ENCODE results near the gene LDHB. TPM values are rescaled to one million over a fixed set of nuclear protein-coding genes. Genes with fewer than 3 reads are reported as not detected.
"Not testable (repeated sequence)": the region's sequence is repeated elsewhere in the genome, so short reads cannot be mapped to it uniquely, and the experiment has no call there.

LDHB gene
- total RNA-seq, 2 donors from 2014 or later, result 89.6 to 165 TPM

DNA sequence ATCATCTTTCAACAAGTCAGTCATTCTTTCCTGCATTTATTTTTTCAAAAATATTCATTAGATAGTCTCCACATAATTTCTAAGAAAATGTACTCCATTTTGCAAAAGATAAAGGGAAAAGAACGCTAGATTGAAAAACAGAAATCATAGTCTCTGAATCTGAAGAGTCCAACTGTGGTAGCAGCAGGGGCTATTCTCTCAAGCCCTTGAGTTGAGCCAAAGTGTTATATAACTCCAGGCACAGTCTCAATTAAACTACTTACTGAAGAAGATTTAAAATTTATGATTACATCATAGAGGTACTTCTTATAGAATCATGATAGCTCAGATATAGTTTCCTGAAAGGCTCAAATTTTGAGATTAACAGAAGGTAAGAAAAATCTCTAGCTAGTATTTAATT, 5.8 kb downstream of the LDHB start:
- Histone ChIP-seq H3K4me1 (ENCODE audit: control insufficient read depth in 1 of 2, low read depth in 2 of 2) (peaks cover 8 to 20% of the 10 kb centered on the region in 2 donors), H3K36me3 (peaks cover 22% of the 10 kb centered on the region), H3K4me3 (no peak overlapping the region), H3K9me3 (no peaks in the 10 kb centered on the region), H3K27ac (no peak overlapping the region), H3K27me3 (replicated peaks; ENCODE audit: insufficient read depth) (no peaks in the 10 kb centered on the region)
- TF ChIP-seq, protein P1, sequence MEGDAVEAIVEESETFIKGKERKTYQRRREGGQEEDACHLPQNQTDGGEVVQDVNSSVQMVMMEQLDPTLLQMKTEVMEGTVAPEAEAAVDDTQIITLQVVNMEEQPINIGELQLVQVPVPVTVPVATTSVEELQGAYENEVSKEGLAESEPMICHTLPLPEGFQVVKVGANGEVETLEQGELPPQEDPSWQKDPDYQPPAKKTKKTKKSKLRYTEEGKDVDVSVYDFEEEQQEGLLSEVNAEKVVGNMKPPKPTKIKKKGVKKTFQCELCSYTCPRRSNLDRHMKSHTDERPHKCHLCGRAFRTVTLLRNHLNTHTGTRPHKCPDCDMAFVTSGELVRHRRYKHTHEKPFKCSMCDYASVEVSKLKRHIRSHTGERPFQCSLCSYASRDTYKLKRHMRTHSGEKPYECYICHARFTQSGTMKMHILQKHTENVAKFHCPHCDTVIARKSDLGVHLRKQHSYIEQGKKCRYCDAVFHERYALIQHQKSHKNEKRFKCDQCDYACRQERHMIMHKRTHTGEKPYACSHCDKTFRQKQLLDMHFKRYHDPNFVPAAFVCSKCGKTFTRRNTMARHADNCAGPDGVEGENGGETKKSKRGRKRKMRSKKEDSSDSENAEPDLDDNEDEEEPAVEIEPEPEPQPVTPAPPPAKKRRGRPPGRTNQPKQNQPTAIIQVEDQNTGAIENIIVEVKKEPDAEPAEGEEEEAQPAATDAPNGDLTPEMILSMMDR (IDR thresholded peaks at IDR 0.05), result no peak
- DNase-seq (ENCODE audit: low spot score), result no peak
- ATAC-seq (ENCODE audit: insufficient number of reproducible peaks, low FRiP score, low read depth), result no peak

DNA sequence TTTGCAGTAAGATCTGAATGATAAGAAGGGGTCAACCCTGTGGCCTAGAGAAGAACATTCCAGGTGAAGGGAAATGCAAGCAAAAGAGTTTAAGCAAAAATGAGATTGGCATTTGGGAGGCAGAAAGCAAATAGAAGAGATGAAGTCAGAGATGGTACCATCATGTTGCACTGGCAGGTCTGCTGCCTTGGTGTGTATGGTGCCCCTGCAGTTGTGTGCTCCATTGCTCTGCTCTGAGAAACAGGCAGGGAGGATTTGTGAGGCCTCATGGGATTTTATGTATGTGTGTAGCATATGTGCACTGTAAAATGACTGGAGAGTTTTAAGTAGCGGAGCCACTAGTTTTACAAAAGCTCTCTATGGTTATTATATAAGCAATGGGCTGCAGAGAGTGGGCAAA, 6.6 kb downstream of the LDHB start:
- Histone ChIP-seq H3K36me3 (peaks cover 25% of the 10 kb centered on the region), H3K4me1 (ENCODE audit: control insufficient read depth in 1 of 2, low read depth in 2 of 2) (peaks cover 4 to 14% of the 10 kb centered on the region in 2 donors)
- ATAC-seq (ENCODE audit: insufficient number of reproducible peaks, low FRiP score, low read depth), result no peak

DNA sequence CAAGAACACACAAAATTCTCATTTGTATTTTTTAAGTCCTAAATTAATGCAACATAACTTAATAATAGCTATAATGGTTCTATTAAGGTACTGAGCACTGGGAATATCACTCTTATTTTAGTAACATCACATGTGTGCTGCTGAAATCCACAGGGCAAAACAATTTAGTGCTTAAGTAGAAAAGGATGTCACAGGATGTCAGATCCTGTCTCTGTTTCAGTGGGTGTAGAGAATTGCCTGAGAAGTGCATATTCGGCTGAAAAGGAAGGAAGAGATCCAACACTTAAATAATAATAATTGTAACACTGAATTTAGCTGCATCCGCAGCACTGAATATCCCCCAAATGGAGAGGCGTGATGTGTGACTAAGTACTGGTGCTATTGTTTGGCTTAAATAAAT, 8.6 kb downstream of the LDHB start:
- H3K9me3 ChIP-seq, result no peaks in the 10 kb centered on the region
- H3K4me3 ChIP-seq, result no peak overlapping the region
- no peak overlapping the region for H3K27ac ChIP-seq
- TF ChIP-seq, protein P1 (IDR thresholded peaks at IDR 0.05), result no peak
- H3K4me1 ChIP-seq (ENCODE audit: control insufficient read depth in 1 of 2, low read depth in 2 of 2), result peaks cover 0 to 5% of the 10 kb centered on the region in 2 donors
- H3K36me3 ChIP-seq, result peaks cover 38% of the 10 kb centered on the region
- no peak for ATAC-seq (ENCODE audit: insufficient number of reproducible peaks, low FRiP score, low read depth)
- no peaks in the 10 kb centered on the region for H3K27me3 ChIP-seq (replicated peaks; ENCODE audit: insufficient read depth)
- DNase-seq (ENCODE audit: low spot score), result no peak

More for the DNA sequence above, 6.6 kb downstream of the LDHB start:
- no peak overlapping the region for H3K4me3 ChIP-seq
- no peak for DNase-seq (ENCODE audit: low spot score)
- TF ChIP-seq, protein P1 (IDR thresholded peaks at IDR 0.05), result no peak
- H3K27me3 ChIP-seq (replicated peaks; ENCODE audit: insufficient read depth), result no peaks in the 10 kb centered on the region
- no peak overlapping the region for H3K27ac ChIP-seq
- no peaks in the 10 kb centered on the region for H3K9me3 ChIP-seq

DNA sequence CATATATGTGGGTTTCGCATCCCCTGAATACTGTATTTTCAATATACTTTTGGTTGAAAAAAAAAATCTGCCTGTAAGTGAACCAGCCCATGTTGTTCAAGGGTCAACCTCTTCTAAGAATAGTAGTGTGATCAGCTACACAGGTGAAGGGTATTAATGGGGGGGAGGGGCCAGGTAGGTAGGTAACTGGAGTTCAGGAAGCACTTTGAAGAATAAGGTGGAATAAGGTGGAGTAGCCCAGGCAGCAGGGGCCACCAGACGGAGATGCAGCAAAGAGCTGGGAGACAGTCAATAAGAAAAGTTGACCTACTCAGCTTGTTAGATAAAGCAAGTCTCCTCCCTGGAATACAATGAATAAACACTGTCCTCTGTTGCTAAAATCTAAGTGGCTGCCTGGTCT, 9.3 kb downstream of the LDHB start:
- peaks cover 0 to 5% of the 10 kb centered on the region in 2 donors for H3K4me1 ChIP-seq (ENCODE audit: control insufficient read depth in 1 of 2, low read depth in 2 of 2)
- no peak overlapping the region for H3K4me3 ChIP-seq
- H3K27ac ChIP-seq, result no peak overlapping the region
- peaks cover 40% of the 10 kb centered on the region for H3K36me3 ChIP-seq
- TF ChIP-seq, protein P1 (IDR thresholded peaks at IDR 0.05), result no peak
- H3K9me3 ChIP-seq, result no peaks in the 10 kb centered on the region
- ATAC-seq (ENCODE audit: insufficient number of reproducible peaks, low FRiP score, low read depth), result no peak
- no peak for DNase-seq (ENCODE audit: low spot score)
- no peaks in the 10 kb centered on the region for H3K27me3 ChIP-seq (replicated peaks; ENCODE audit: insufficient read depth)

DNA sequence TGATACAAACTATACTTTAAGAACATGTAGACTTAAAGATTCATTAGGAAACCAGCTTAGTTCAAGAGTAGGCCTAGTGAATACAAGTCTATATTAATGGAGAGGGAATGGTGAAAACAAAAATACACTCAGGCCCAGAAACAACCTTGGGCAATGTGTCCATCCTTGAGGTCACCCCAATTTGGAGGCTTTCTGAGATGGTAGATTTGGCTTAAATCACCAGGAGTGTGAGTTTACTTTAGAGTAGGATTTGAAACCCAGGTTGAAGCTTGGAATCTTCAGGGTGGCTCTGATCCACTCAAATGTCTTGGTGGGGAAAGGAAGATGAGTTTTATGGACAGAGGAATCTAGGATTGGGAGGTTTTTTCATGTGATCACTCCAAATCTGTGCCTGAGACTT, 10.5 kb downstream of the LDHB start:
- DNase-seq (ENCODE audit: low spot score) (no peak), ATAC-seq (ENCODE audit: insufficient number of reproducible peaks, low FRiP score, low read depth) (no peak)
- Histone ChIP-seq H3K9me3 (no peaks in the 10 kb centered on the region), H3K27me3 (replicated peaks; ENCODE audit: insufficient read depth) (no peaks in the 10 kb centered on the region), H3K27ac (no peak overlapping the region), H3K4me1 (ENCODE audit: control insufficient read depth in 1 of 2, low read depth in 2 of 2) (no peaks in the 10 kb centered on the region), H3K4me3 (no peak overlapping the region), H3K36me3 (peaks cover 42% of the 10 kb centered on the region)
- TF ChIP-seq, protein P1 (IDR thresholded peaks at IDR 0.05), result no peak

DNA sequence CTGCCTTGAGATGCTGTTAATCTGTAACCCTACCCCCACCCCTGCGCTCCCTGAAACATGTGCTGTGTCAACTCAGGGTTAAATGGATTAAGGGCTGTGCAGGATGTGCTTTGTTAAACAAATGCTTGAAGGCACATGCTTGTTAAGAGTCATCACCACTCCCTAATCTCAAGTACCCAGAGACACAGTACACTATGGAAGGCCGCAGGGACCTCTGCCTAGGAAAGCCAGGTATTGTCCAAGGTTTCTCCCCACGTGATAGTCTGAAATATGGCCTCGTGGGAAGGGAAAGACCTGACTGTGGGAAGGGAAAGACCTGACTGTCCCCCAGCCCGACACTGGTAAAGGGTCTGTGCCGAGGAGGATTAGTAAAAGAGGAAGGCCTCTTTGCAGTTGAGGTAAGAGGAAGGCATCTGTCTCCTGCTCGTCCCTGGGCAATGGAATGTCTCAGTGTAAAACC, 12.6 kb downstream of the LDHB start:
- not testable (repeated sequence) for H3K4me1 ChIP-seq (ENCODE audit: control insufficient read depth in 1 of 2, low read depth in 2 of 2); ATAC-seq (ENCODE audit: insufficient number of reproducible peaks, low FRiP score, low read depth); H3K9me3 ChIP-seq; H3K27me3 ChIP-seq (replicated peaks; ENCODE audit: insufficient read depth); DNase-seq (ENCODE audit: low spot score); H3K4me3 ChIP-seq; H3K27ac ChIP-seq
- H3K36me3 ChIP-seq, result peaks cover 40% of the 10 kb centered on the region

Measured in thoracic aorta (tissue), 2 donors.